Measurements from ENCODE around the gene TMEM121.
"Not testable (repeated sequence)": the region's sequence is repeated elsewhere in the genome, so short reads cannot be mapped to it uniquely, and the experiment has no call there.

TMEM121 gene

GRCh38 chr14:105528586-105529318, 2.4 kb downstream of the TMEM121 start:
- DNase-seq = no peak

- no peak for DNase-seq
These were observed 2.9 kb downstream of the TMEM121 start for GRCh38 chr14:105529319-105529568.

- DNase-seq = no peak
These were observed 3.3 kb downstream of the TMEM121 start for GRCh38 chr14:105529569-105530284.

DNA sequence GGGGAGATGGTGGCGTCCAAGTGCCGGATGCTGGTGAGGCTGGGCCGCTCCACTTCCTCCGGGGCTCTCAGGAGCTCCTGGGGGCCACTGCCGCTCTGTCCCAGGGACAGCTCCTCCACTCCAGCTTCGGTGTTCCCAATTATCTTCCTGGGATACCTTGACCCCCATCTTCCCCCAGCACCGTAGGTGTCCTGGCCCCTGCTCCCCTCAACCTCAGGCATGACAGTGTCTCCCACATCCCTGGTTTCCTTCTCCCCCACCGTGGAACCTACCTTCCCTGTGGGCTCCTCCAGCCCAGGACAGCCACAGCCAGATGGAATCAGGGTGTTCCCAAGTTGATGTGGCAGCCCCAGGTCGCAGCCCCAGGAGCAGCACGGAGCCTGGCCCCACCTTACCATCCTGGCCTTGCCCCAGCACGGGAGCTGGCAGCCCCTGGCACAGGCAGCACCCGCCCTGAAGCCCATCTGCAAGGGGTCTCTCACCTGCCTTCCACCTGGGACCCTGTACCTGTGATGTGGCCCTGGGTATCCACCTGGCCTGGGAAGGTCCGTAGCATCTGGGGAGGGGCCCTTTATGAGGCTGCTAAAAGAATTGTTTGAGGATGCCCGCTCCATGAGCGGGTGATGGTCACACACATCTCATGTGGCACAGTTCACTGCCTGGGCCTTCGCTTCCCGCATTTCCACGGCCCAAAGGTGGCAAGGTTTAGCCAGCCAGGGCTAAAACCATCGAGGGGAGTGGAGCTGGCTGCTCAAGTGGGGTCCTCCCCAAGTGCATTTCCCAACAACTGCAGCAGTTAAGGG, 4.1 kb downstream of the TMEM121 start:
- no peak for DNase-seq

- no peak for DNase-seq
These were observed 4.9 kb downstream of the TMEM121 start for GRCh38 chr14:105531088-105531893.

GRCh38 chr14:105531894-105532623, 5.7 kb downstream of the TMEM121 start:
- DNase-seq = no peak

DNA sequence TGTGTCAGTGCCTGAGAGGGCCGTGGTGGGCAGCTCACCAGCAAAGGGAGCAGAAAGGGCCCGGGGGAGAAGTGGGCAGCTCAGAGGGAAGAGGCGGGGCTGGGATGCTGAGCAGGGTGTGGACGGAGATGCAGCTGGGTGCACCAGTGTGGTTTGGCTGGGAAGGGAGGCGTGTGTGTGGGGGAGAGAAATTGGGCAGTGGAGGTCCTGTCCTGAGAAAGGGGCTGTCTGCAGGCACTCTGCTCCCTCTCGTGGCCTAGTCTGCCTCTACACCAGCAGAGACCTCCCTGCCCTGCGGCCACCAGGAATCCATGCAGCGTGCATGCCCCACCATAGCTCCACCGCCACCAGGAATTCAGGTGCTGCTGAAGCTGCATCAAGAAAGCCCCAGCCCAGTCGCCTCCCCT, 6.4 kb downstream of the TMEM121 start:
- DNase-seq = no peak

DNA sequence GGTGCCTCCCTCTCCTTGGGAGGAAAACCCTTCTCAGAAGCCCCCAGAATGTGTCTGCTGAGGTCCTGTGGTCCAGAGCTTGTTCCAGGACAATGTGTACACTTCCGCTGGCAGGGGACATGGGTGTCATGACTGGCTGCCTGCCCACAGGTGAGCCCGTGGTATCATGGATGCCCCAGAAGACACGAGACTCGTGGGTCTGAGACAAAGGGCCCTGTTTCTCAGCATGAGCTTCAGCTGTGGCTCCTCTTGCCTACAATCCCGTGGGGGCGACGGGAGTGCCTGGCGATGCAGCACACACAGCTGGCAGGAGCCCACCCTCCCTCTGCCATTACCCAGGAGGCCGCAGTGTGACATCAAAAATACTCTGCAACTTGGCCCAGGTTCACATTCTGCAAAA, 7.0 kb downstream of the TMEM121 start:
- no peak for DNase-seq

GRCh38 chr14:105533811-105534498, 7.6 kb downstream of the TMEM121 start:
- peak; percentile 27 for DNase-seq

DNA sequence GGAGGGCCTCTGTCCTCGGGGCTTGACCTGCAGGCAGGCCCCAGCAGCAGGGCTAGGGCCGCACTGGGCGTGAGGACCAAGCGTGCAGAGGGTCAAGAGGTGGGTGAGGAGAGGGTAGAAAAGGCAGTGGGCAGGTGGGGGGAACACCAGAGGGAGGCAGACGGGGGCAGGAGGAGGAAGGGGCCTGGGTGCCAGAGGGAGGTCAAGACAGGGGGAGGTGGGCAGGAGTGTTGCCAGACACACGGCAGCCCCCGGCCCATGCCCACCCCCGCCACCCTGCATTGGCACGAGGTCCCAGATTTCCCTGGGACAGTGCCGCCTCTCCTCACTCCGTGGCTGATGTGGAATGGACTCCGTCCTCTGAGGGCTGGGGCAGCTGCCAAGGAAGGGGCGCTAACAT, 8.2 kb downstream of the TMEM121 start:
- no peak for DNase-seq

DNA sequence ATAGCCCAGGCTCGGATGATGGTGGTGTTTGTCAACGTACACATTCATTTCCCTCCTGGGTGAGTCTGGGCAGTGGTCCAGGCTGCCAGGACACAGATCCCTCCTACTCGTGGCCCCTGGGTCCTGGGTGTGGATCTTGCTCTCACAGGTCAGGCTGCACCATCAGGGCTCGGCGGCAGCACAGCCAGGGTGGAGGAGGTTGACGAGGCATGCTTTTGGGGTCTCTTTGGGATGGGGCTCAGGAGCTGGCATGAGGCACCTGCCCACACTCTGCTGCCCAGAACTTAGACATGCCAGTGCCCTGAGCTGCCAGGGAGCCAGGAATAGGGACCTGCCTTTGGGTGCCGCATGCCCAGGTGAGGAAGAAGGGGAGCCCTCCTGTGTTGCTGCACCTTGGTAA, 9.7 kb downstream of the TMEM121 start:
- no peak for DNase-seq

DNA sequence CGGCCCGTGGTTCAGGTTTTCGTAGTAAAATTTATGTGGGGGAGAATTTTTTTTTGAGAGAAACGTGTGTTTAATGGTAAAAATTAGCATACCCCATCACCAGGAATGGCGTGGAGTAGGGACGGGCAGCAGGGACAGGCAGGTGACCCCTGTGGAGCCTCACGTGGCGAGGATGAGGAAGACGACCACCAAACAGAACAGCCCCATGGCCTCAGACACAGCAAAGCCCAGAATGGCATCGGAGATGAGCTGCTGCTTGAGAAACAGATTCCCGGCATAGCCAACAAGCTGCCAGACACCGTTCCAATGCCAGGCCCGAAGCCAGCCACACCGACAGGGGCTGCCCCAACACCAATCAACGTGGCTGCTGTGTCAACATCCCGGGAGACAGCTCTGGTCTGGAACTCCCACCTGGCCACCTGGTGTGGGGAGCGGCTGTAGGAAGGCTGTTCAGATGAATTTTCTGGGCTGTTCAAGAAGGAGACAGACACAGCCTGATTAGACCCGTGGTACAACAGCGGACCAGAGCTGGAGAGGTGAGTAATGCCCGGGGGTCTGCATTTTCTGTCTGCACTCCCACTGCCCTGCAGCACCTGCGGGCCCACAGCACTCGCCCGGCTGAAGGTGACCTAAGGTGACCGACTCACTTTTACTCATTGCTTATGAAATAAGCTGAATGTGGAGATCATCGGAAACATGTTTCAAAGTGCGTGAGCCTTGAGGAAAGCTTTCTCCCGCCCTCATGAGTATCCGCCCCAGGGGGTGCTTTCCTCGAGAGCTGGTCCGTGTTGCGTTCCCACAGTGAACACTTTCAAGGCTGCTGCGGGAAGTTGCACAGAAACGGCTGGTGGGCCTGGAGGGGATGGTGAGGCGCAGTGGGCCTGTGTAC, 10.6 kb downstream of the TMEM121 start:
- DNase-seq = no peak

GRCh38 chr14:105537580-105538474, 11.4 kb downstream of the TMEM121 start:
- DNase-seq = peak; percentile 58

GRCh38 chr14:105538481-105539049, 12.2 kb downstream of the TMEM121 start:
- DNase-seq = no peak

GRCh38 chr14:105540811-105541210, 14.4 kb downstream of the TMEM121 start:
- DNase-seq = no peak

DNA sequence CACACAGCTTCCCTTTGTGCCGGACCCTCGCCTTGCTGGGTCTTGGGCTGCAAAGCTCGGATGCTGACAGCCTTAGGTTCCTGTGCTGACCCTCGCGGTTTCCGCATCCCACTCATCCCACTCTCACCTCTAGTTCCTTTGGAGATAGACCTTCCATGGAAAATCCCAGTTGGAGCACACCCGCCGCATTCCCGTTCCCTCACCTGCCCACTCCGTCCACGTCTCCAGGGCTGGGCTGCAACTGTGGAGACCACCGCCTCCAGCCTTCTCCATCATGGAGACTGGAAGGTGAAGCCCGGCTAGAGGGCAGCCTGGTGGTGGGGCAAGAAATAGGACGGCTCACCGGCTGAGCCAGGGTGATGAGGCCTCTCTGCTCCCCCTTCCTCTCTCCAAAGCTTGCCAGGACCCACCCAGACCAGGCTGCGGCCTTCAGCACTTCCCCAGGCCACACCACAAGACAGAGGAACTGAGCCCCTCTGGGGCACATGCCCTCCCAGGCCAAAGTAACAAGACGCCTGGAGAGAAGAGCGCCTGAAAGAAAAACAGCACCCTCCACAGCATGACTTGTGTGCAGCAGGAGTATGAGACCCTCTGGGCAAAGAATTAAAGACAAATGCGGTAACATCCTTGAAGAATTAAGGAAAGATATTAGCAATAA, 15.0 kb downstream of the TMEM121 start:
- no peak for DNase-seq

- DNase-seq = not testable (repeated sequence)
These were observed 19.3 kb downstream of the TMEM121 start for GRCh38 chr14:105545676-105546075.

DNA sequence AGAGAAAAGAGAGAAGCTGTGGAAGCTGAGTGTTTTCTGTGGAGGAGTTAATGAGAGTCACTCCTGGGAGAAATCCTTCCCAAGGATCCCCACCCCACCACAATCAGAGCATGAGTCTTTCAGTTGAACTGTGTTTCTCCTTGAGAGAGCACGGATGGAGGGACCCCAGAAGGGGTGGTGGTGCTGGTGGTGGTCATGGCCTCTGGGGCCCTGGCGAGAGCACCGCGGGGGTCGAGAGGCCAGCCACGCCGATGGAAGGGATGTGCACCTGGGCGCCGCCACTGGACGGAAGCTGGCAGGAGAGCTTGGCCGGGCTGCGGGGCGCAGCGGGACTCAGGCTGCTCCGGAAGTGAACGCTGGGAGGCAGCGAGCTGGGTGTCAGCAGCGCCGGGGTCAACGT, 20.0 kb downstream of the TMEM121 start:
- DNase-seq = not testable (repeated sequence)

DNA sequence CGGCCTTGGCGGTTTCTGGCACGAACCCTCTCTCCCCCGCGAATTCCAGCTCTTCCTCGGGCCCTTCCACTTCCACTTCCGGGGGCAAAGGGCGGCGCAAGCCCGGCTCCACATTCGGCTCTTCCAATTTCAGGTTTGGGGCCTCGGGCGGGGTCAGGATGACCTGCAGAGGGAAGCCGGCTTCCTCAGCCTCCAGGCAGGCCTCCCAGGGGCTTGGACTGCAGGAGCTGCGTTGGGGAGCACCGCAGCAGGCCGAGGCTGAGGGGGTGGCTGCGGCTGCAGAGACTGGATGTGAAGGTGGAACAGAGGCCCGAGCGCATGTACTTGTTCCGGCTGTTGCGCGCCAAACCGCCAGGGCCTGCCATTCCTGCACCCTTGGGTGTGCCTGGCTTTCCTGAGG, 20.7 kb downstream of the TMEM121 start:
- DNase-seq = not testable (repeated sequence)

All from NCI-H1694 (cell line).